AG04450 (cell line): ENCODE results near the gene PPP2R5E. TPM values are rescaled to one million over a fixed set of nuclear protein-coding genes. Genes with fewer than 3 reads are reported as not detected.

Source experiments
- CTCF ChIA-PET: fragments of 300-600, 350-600 bp; formaldehyde crosslinking; extraction: SDS; loops from one replicate; lab custom pipeline; 2022; ENCODE audit warnings: antibody characterized with exemption, inconsistent platforms; lab: Charles Lee
- POLR2A ChIA-PET: fragments of 350-600 bp; formaldehyde crosslinking; extraction: SDS; loops from one replicate; lab custom pipeline; 2021; ENCODE audit warnings: antibody characterized with exemption, inconsistent platforms; lab: Yijun Ruan, JAX
- DNase-seq: peaks from one replicate; pipeline ENCODE4 v3.0.0-alpha.2; 2011; ENCODE audit warnings: low read depth, low spot score
- H3K27ac ChIP-seq: one replicate; pipeline ENCODE4 v1.5.1; 2012; ENCODE audit warnings: low read depth, low read length, control low read depth
- H3K27me3 ChIP-seq: one replicate; pipeline ENCODE4 v1.6.0; 2012; ENCODE audit warnings: low read length; ENCODE audit not compliant: control insufficient read depth, insufficient read depth
- H3K4me3 ChIP-seq: 2 replicates; pipeline ENCODE4 v1.5.1; 2011; ENCODE audit warnings: mild to moderate bottlenecking, low read depth, low read length, control low read depth
- H3K9me3 ChIP-seq: 2 replicates; pipeline ENCODE4 v1.5.1; 2012; ENCODE audit warnings: low read length; ENCODE audit not compliant: control insufficient read depth, insufficient read depth
- CTCF ChIP-seq: IDR thresholded peaks from 2 replicates; pipeline ENCODE4 v1.5.1; 2011; ENCODE audit warnings: low read depth, low read length, control low read depth, inconsistent platforms
- polyA plus RNA-seq: library from polyadenylated mRNA; depleted of rRNA; stranded (reverse); fragments of >200 nt; gene quantifications from 2 replicates; pipeline ENCODE4 v1.2.3, GENCODE V29; 2011

The PPP2R5E gene
- polyA plus RNA-seq, 1 experiment: 20.3 TPM

GRCh38 chr14:63513756-63514155, 29.4 kb downstream of the PPP2R5E start:
- no peak overlapping the region for H3K27ac ChIP-seq
- ChIA-PET POLR2A (interaction anchor here (0.6 kb wide), 1 partner anchor 16 kb away, joined by 5 read pairs; no protein-coding TSS in a partner anchor), CTCF (interaction anchor here (1.1 to 1.2 kb wide), 2 partner anchors 8 to 125 kb away, joined by 3 read pairs; no protein-coding TSS in a partner anchor)
- DNase-seq: no peak
- no peak for TF ChIP-seq CTCF
- no peak overlapping the region for H3K4me3 ChIP-seq
- no peaks in the 10 kb centered on the region for H3K9me3 ChIP-seq
- no peaks in the 10 kb centered on the region for H3K27me3 ChIP-seq

- H3K27ac ChIP-seq: no peak overlapping the region
- H3K9me3 ChIP-seq: no peaks in the 10 kb centered on the region
- DNase-seq: no peak
- CTCF ChIA-PET: interaction anchor here (1.1 to 1.2 kb wide), 2 partner anchors 8 to 124 kb away, joined by 3 read pairs; no protein-coding TSS in a partner anchor
- no peaks in the 10 kb centered on the region for H3K27me3 ChIP-seq
- POLR2A ChIA-PET: no interaction called here
- no peak overlapping the region for H3K4me3 ChIP-seq
- no peak for TF ChIP-seq CTCF
Measured at GRCh38 chr14:63512861-63513260, 30.3 kb downstream of the PPP2R5E start.

GRCh38 chr14:63510538-63510937, 32.6 kb downstream of the PPP2R5E start:
- Histone ChIP-seq H3K27ac (no peak overlapping the region), H3K9me3 (no peaks in the 10 kb centered on the region), H3K4me3 (no peak overlapping the region), H3K27me3 (no peaks in the 10 kb centered on the region)
- CTCF ChIA-PET: no interaction called here
- DNase-seq: peak; percentile 21
- POLR2A ChIA-PET: no interaction called here
- TF ChIP-seq CTCF: no peak

- Histone ChIP-seq H3K9me3 (no peaks in the 10 kb centered on the region), H3K27ac (no peak overlapping the region), H3K4me3 (no peak overlapping the region), H3K27me3 (no peaks in the 10 kb centered on the region)
- ChIA-PET POLR2A (interaction anchor here (0.6 kb wide), 1 partner anchor 8 kb away, joined by 4 read pairs; no protein-coding TSS in a partner anchor), CTCF (no interaction called here)
- no peak for DNase-seq
- no peak for TF ChIP-seq CTCF
Measured at GRCh38 chr14:63508033-63508432, 35.1 kb downstream of the PPP2R5E start.

- Histone ChIP-seq H3K27me3 (no peaks in the 10 kb centered on the region), H3K27ac (no peak overlapping the region), H3K4me3 (no peak overlapping the region), H3K9me3 (no peaks in the 10 kb centered on the region; the same call in 1 of the 2 replicates)
- DNase-seq: no peak
- TF ChIP-seq CTCF: no peak
- POLR2A ChIA-PET: no interaction called here
- CTCF ChIA-PET: interaction anchor here (1.2 kb wide), 1 partner anchor 9 kb away, joined by 3 read pairs; no protein-coding TSS in a partner anchor
Measured at GRCh38 chr14:63504648-63505047, 38.5 kb downstream of the PPP2R5E start.
